ENCODE results near the gene AFAP1.

The AFAP1 gene

GRCh38 chr4:7790999-7791398, 148.7 kb downstream of the AFAP1 start:
- H3K9me3 ChIP-seq (ENCODE audit: control insufficient read depth, low read length): no peaks in the 10 kb centered on the region
- H3K4me1 ChIP-seq (ENCODE audit: control insufficient read depth, insufficient read depth, low read length): no peaks in the 10 kb centered on the region
- no peaks in the 10 kb centered on the region for H3K27me3 ChIP-seq (ENCODE audit: control insufficient read depth, insufficient read depth, low read length)
- H3K36me3 ChIP-seq (ENCODE audit: control insufficient read depth, insufficient read depth, low read length): peaks cover 3% of the 10 kb centered on the region
- H3K4me3 ChIP-seq (ENCODE audit: low read length): no peak overlapping the region
- H3K9ac ChIP-seq (ENCODE audit: low read length): no peak overlapping the region

- no peaks in the 10 kb centered on the region for H3K9me3 ChIP-seq (ENCODE audit: control insufficient read depth, low read length)
- H3K27me3 ChIP-seq (ENCODE audit: control insufficient read depth, insufficient read depth, low read length): no peaks in the 10 kb centered on the region
- no peaks in the 10 kb centered on the region for H3K4me1 ChIP-seq (ENCODE audit: control insufficient read depth, insufficient read depth, low read length)
- no peak overlapping the region for H3K4me3 ChIP-seq (ENCODE audit: low read length)
- H3K36me3 ChIP-seq (ENCODE audit: control insufficient read depth, insufficient read depth, low read length): peaks cover 4% of the 10 kb centered on the region
- H3K9ac ChIP-seq (ENCODE audit: low read length): no peak overlapping the region
Observed at GRCh38 chr4:7790023-7790422, 149.6 kb downstream of the AFAP1 start.

DNA sequence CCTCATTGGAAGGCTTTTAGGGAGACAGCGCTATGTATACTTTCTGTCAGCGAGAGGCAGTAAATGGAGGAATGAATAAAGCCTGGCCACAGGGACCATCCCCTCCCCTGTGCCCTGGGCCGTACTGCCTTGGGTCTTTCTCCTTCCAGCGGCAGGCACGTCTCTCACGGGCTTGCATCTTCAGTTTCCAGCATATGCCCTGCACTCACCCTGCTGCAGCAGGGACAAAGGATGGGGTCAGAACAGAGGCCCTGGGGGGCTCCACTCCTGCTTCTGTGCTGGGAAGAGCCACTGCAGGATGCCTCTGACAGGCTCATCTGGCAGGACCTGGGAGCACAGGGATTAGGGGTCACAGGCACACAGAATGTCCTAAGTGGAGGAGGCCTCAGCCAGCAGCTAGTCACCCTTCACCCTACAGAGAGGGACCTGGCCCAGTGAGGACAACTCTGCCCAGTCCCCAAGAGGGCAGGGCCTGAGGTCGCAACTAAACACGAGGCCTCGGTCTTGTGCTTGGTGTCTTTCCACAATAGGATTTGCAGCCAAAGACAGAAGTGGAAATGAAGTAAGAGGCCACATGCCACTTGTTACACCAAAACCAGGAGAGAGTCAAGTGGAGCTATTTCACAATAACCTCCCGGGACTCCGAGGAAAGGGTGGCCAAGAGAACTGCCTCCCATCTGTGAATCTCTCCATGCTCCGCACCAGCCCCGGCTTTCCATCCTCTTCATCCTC, 150.8 kb downstream of the AFAP1 start:
- Histone ChIP-seq H3K36me3 (ENCODE audit: control insufficient read depth, insufficient read depth, low read length) (peaks cover 9% of the 10 kb centered on the region), H3K4me3 (ENCODE audit: low read length) (no peak overlapping the region), H3K9ac (ENCODE audit: low read length) (no peak overlapping the region), H3K9me3 (ENCODE audit: control insufficient read depth, low read length) (no peaks in the 10 kb centered on the region), H3K27me3 (ENCODE audit: control insufficient read depth, insufficient read depth, low read length) (no peaks in the 10 kb centered on the region), H3K4me1 (ENCODE audit: control insufficient read depth, insufficient read depth, low read length) (no peaks in the 10 kb centered on the region)

DNA sequence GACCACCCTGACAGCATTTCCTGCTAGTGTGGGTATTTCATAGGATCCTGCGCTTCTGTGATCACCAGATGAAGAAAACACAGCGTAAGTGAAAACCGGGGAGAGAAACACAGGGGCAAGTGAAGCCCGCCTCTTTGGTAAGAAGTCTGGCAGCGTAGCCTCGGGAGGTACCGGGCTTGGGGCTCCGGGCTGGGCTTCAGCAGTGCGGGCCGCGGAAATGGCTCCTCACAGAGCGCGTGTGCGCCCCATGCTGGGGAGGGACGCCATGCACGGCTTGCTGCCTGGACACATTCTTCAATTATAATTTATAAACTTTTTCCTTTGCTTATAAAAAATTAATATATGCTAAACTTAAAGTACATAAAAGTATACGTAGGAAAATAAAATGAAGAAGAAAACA, 151.5 kb downstream of the AFAP1 start:
- no peaks in the 10 kb centered on the region for H3K27me3 ChIP-seq (ENCODE audit: control insufficient read depth, insufficient read depth, low read length)
- H3K36me3 ChIP-seq (ENCODE audit: control insufficient read depth, insufficient read depth, low read length): peaks cover 9% of the 10 kb centered on the region
- H3K4me1 ChIP-seq (ENCODE audit: control insufficient read depth, insufficient read depth, low read length): no peaks in the 10 kb centered on the region
- no peak overlapping the region for H3K9ac ChIP-seq (ENCODE audit: low read length)
- no peak overlapping the region for H3K4me3 ChIP-seq (ENCODE audit: low read length)
- no peaks in the 10 kb centered on the region for H3K9me3 ChIP-seq (ENCODE audit: control insufficient read depth, low read length)

DNA sequence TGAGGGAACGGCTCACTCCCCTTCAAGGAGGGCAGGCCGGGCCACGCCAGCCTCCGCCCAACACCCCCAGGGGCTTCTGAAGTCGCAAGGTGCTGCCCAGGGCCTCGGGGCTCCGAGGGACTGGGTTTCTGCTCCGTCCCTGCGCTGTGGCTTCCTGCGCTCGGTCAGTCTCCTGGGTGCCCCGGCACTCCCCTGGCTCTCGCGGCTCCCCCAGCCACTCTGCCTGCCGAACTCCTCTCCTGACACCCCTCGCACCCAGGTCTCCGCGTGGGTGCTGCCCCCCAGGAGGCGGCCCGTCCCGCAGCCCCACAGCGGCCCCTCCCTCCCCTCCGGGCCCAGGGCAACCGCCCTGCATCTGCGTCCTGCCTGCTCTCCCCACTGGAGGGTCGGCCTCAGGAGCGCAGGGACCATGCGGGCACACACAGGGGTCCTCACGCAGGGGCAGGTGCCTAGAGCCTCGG, 151.9 kb downstream of the AFAP1 start:
- Histone ChIP-seq H3K9ac (ENCODE audit: low read length) (no peak overlapping the region), H3K36me3 (ENCODE audit: control insufficient read depth, insufficient read depth, low read length) (peaks cover 9% of the 10 kb centered on the region), H3K4me1 (ENCODE audit: control insufficient read depth, insufficient read depth, low read length) (no peaks in the 10 kb centered on the region), H3K4me3 (ENCODE audit: low read length) (no peak overlapping the region), H3K27me3 (ENCODE audit: control insufficient read depth, insufficient read depth, low read length) (no peaks in the 10 kb centered on the region), H3K9me3 (ENCODE audit: control insufficient read depth, low read length) (no peaks in the 10 kb centered on the region)

GRCh38 chr4:7787067-7787466, 152.6 kb downstream of the AFAP1 start:
- Histone ChIP-seq H3K9ac (ENCODE audit: low read length) (no peak overlapping the region), H3K36me3 (ENCODE audit: control insufficient read depth, insufficient read depth, low read length) (peaks cover 8% of the 10 kb centered on the region), H3K9me3 (ENCODE audit: control insufficient read depth, low read length) (no peaks in the 10 kb centered on the region), H3K27me3 (ENCODE audit: control insufficient read depth, insufficient read depth, low read length) (no peaks in the 10 kb centered on the region), H3K4me1 (ENCODE audit: control insufficient read depth, insufficient read depth, low read length) (no peaks in the 10 kb centered on the region), H3K4me3 (ENCODE audit: low read length) (no peak overlapping the region)

- H3K9me3 ChIP-seq (ENCODE audit: control insufficient read depth, low read length): no peaks in the 10 kb centered on the region
- H3K4me1 ChIP-seq (ENCODE audit: control insufficient read depth, insufficient read depth, low read length): no peaks in the 10 kb centered on the region
- peaks cover 6% of the 10 kb centered on the region for H3K36me3 ChIP-seq (ENCODE audit: control insufficient read depth, insufficient read depth, low read length)
- H3K27me3 ChIP-seq (ENCODE audit: control insufficient read depth, insufficient read depth, low read length): no peaks in the 10 kb centered on the region
- H3K9ac ChIP-seq (ENCODE audit: low read length): no peak overlapping the region
- H3K4me3 ChIP-seq (ENCODE audit: low read length): no peak overlapping the region
Observed at GRCh38 chr4:7786517-7786916, 153.1 kb downstream of the AFAP1 start.

GRCh38 chr4:7786040-7786439, 153.6 kb downstream of the AFAP1 start:
- no peaks in the 10 kb centered on the region for H3K4me1 ChIP-seq (ENCODE audit: control insufficient read depth, insufficient read depth, low read length)
- H3K4me3 ChIP-seq (ENCODE audit: low read length): no peak overlapping the region
- no peak overlapping the region for H3K9ac ChIP-seq (ENCODE audit: low read length)
- no peaks in the 10 kb centered on the region for H3K9me3 ChIP-seq (ENCODE audit: control insufficient read depth, low read length)
- no peaks in the 10 kb centered on the region for H3K27me3 ChIP-seq (ENCODE audit: control insufficient read depth, insufficient read depth, low read length)
- H3K36me3 ChIP-seq (ENCODE audit: control insufficient read depth, insufficient read depth, low read length): peaks cover 6% of the 10 kb centered on the region

- no peaks in the 10 kb centered on the region for H3K4me1 ChIP-seq (ENCODE audit: control insufficient read depth, insufficient read depth, low read length)
- H3K9me3 ChIP-seq (ENCODE audit: control insufficient read depth, low read length): no peaks in the 10 kb centered on the region
- H3K4me3 ChIP-seq (ENCODE audit: low read length): no peak overlapping the region
- no peaks in the 10 kb centered on the region for H3K27me3 ChIP-seq (ENCODE audit: control insufficient read depth, insufficient read depth, low read length)
- H3K9ac ChIP-seq (ENCODE audit: low read length): no peak overlapping the region
- H3K36me3 ChIP-seq (ENCODE audit: control insufficient read depth, insufficient read depth, low read length): peaks cover 6% of the 10 kb centered on the region
Observed at GRCh38 chr4:7785017-7785416, 154.6 kb downstream of the AFAP1 start.

GRCh38 chr4:7784131-7784870, 155.4 kb downstream of the AFAP1 start:
- Histone ChIP-seq H3K9me3 (ENCODE audit: control insufficient read depth, low read length) (no peaks in the 10 kb centered on the region), H3K4me3 (ENCODE audit: low read length) (no peak overlapping the region), H3K27me3 (ENCODE audit: control insufficient read depth, insufficient read depth, low read length) (no peaks in the 10 kb centered on the region), H3K36me3 (ENCODE audit: control insufficient read depth, insufficient read depth, low read length) (peaks cover 6% of the 10 kb centered on the region), H3K4me1 (ENCODE audit: control insufficient read depth, insufficient read depth, low read length) (no peaks in the 10 kb centered on the region), H3K9ac (ENCODE audit: low read length) (no peak overlapping the region)

GRCh38 chr4:7783541-7783940, 156.1 kb downstream of the AFAP1 start:
- H3K36me3 ChIP-seq (ENCODE audit: control insufficient read depth, insufficient read depth, low read length): peaks cover 6% of the 10 kb centered on the region
- no peak overlapping the region for H3K4me3 ChIP-seq (ENCODE audit: low read length)
- no peaks in the 10 kb centered on the region for H3K27me3 ChIP-seq (ENCODE audit: control insufficient read depth, insufficient read depth, low read length)
- H3K9ac ChIP-seq (ENCODE audit: low read length): no peak overlapping the region
- no peaks in the 10 kb centered on the region for H3K9me3 ChIP-seq (ENCODE audit: control insufficient read depth, low read length)
- no peaks in the 10 kb centered on the region for H3K4me1 ChIP-seq (ENCODE audit: control insufficient read depth, insufficient read depth, low read length)

- no peaks in the 10 kb centered on the region for H3K27me3 ChIP-seq (ENCODE audit: control insufficient read depth, insufficient read depth, low read length)
- H3K36me3 ChIP-seq (ENCODE audit: control insufficient read depth, insufficient read depth, low read length): peaks cover 6% of the 10 kb centered on the region
- no peaks in the 10 kb centered on the region for H3K4me1 ChIP-seq (ENCODE audit: control insufficient read depth, insufficient read depth, low read length)
- no peak overlapping the region for H3K4me3 ChIP-seq (ENCODE audit: low read length)
- no peak overlapping the region for H3K9ac ChIP-seq (ENCODE audit: low read length)
- no peaks in the 10 kb centered on the region for H3K9me3 ChIP-seq (ENCODE audit: control insufficient read depth, low read length)
Observed at GRCh38 chr4:7782783-7783182, 156.9 kb downstream of the AFAP1 start.

Data from mucosa of stomach (tissue), 1 donor.